ENCODE measurements around the gene ADAR.

Gene ADAR

DNA sequence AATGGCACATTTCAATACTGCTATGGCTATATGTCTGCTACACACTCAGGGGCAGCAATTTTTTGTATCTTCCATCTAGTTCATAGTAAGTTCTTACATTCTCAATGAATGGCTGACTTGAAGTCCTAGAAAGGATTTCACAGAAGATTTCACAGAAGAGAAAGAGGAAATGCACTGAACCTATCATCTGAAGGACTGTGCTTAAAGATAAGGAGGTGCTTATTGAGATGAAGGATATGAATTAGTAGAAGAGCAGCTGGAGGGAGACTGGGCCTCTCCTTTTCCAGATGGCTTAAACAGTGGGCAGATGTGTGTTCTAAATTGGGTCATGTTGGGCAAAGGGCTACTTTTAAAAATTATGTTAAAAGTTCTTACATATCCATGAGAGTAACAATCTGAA lies 14.6 kb downstream of the ADAR start:
- H3K27ac ChIP-seq (ENCODE audit: low read length): no peak overlapping the region
- TF ChIP-seq, protein P1, sequence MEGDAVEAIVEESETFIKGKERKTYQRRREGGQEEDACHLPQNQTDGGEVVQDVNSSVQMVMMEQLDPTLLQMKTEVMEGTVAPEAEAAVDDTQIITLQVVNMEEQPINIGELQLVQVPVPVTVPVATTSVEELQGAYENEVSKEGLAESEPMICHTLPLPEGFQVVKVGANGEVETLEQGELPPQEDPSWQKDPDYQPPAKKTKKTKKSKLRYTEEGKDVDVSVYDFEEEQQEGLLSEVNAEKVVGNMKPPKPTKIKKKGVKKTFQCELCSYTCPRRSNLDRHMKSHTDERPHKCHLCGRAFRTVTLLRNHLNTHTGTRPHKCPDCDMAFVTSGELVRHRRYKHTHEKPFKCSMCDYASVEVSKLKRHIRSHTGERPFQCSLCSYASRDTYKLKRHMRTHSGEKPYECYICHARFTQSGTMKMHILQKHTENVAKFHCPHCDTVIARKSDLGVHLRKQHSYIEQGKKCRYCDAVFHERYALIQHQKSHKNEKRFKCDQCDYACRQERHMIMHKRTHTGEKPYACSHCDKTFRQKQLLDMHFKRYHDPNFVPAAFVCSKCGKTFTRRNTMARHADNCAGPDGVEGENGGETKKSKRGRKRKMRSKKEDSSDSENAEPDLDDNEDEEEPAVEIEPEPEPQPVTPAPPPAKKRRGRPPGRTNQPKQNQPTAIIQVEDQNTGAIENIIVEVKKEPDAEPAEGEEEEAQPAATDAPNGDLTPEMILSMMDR (IDR thresholded peaks at IDR 0.05; ENCODE audit: borderline replicate concordance, extremely low read depth, low read length, poor library complexity, severe bottlenecking): no peak
- TF ChIP-seq EZH2 (IDR thresholded peaks at IDR 0.05; ENCODE audit: borderline replicate concordance, low read depth, low read length, severe bottlenecking): no peak
- no peak for DNase-seq
- ATAC-seq (ENCODE audit: insufficient read depth, low read depth): no peak
- no peak overlapping the region for H3K4me2 ChIP-seq (ENCODE audit: insufficient read depth, low read length)
- no peaks in the 10 kb centered on the region for H3K4me1 ChIP-seq (ENCODE audit: insufficient read depth, low read length)
- H3K4me3 ChIP-seq (ENCODE audit: low read depth in 1 of 2, low read length in 2 of 2): no peak overlapping the region
- H3K27me3 ChIP-seq (ENCODE audit: insufficient read depth, low read length, poor library complexity): no peaks in the 10 kb centered on the region
- H3K9me3 ChIP-seq (ENCODE audit: insufficient read depth, low read length, severe bottlenecking): no peaks in the 10 kb centered on the region
- peaks cover 34% of the 10 kb centered on the region for H4K20me1 ChIP-seq (ENCODE audit: insufficient read depth, low read length)
- peaks cover 2% of the 10 kb centered on the region for H3K79me2 ChIP-seq (ENCODE audit: insufficient read depth, low read length)
- H3K9ac ChIP-seq (ENCODE audit: low read depth, low read length): no peak overlapping the region
- peaks cover 96% of the 10 kb centered on the region for H3K36me3 ChIP-seq (ENCODE audit: insufficient read depth, low read length)
- no peak overlapping the region for H2AFZ ChIP-seq (ENCODE audit: low read depth, low read length)

DNA sequence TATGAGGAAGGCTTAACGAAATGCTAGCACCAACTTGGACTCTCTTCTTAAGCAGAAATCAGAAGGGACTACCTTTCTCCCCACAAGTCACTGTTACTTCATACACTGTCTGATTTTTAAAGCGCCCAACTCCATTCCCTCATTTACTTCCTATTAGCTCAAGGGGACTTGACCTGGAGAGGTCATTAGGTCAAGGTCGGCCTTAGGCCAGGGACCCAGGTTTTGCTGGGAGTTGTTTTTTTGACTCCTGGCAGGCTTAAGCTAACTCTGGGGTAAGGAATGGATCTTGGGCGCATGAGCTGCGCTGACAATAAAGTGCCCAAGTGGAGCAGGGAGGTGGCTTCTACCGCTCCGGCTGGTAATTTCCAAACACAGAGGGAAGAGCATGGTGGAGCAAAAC lies 16.8 kb downstream of the ADAR start:
- no peaks in the 10 kb centered on the region for H3K79me2 ChIP-seq (ENCODE audit: insufficient read depth, low read length)
- TF ChIP-seq, protein P1 (IDR thresholded peaks at IDR 0.05; ENCODE audit: borderline replicate concordance, extremely low read depth, low read length, poor library complexity, severe bottlenecking): no peak
- no peak for TF ChIP-seq EZH2 (IDR thresholded peaks at IDR 0.05; ENCODE audit: borderline replicate concordance, low read depth, low read length, severe bottlenecking)
- no peaks in the 10 kb centered on the region for H3K4me1 ChIP-seq (ENCODE audit: insufficient read depth, low read length)
- no peak overlapping the region for H2AFZ ChIP-seq (ENCODE audit: low read depth, low read length)
- peaks cover 96% of the 10 kb centered on the region for H3K36me3 ChIP-seq (ENCODE audit: insufficient read depth, low read length)
- DNase-seq (no peak), ATAC-seq (ENCODE audit: insufficient read depth, low read depth) (no peak)
- H3K4me2 ChIP-seq (ENCODE audit: insufficient read depth, low read length): no peak overlapping the region
- H3K27me3 ChIP-seq (ENCODE audit: insufficient read depth, low read length, poor library complexity): no peaks in the 10 kb centered on the region
- no peak overlapping the region for H3K4me3 ChIP-seq (ENCODE audit: low read depth in 1 of 2, low read length in 2 of 2)
- no peak overlapping the region for H3K27ac ChIP-seq (ENCODE audit: low read length)
- H3K9ac ChIP-seq (ENCODE audit: low read depth, low read length): no peak overlapping the region
- H3K9me3 ChIP-seq (ENCODE audit: insufficient read depth, low read length, severe bottlenecking): no peaks in the 10 kb centered on the region
- H4K20me1 ChIP-seq (ENCODE audit: insufficient read depth, low read length): peaks cover 27% of the 10 kb centered on the region; the same call in 1 of the 2 replicates

DNA sequence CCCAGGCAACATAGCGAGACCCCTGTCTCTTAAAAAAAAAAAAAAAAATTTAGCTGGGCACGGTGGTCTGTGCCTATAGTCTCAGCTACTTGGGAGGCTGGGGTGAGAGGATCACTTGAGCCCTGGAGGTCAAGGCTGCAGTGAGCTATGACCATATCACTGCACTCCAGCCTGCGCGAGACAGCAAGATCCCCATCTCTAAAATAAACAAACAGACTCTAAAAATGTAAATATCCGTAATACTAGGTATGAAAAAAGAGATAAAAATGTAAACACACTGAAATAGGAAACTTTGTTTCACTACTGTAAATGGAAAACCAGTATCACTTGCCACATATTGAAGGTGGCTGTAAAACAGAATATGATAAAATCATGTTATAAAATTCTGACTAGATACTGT lies 17.2 kb downstream of the ADAR start:
- Histone ChIP-seq H3K27ac (ENCODE audit: low read length) (no peak overlapping the region), H3K4me2 (ENCODE audit: insufficient read depth, low read length) (no peak overlapping the region), H3K27me3 (ENCODE audit: insufficient read depth, low read length, poor library complexity) (no peaks in the 10 kb centered on the region), H4K20me1 (ENCODE audit: insufficient read depth, low read length) (peaks cover 27% of the 10 kb centered on the region), H3K9ac (ENCODE audit: low read depth, low read length) (no peak overlapping the region), H3K4me1 (ENCODE audit: insufficient read depth, low read length) (no peaks in the 10 kb centered on the region), H2AFZ (ENCODE audit: low read depth, low read length) (no peak overlapping the region), H3K36me3 (ENCODE audit: insufficient read depth, low read length) (peaks cover 96% of the 10 kb centered on the region), H3K79me2 (ENCODE audit: insufficient read depth, low read length) (no peaks in the 10 kb centered on the region), H3K9me3 (ENCODE audit: insufficient read depth, low read length, severe bottlenecking) (no peaks in the 10 kb centered on the region), H3K4me3 (ENCODE audit: low read depth in 1 of 2, low read length in 2 of 2) (no peak overlapping the region)
- ATAC-seq (ENCODE audit: insufficient read depth, low read depth): no peak
- DNase-seq: no peak
- TF ChIP-seq, protein P1 (IDR thresholded peaks at IDR 0.05; ENCODE audit: borderline replicate concordance, extremely low read depth, low read length, poor library complexity, severe bottlenecking): no peak
- no peak for TF ChIP-seq EZH2 (IDR thresholded peaks at IDR 0.05; ENCODE audit: borderline replicate concordance, low read depth, low read length, severe bottlenecking)

DNA sequence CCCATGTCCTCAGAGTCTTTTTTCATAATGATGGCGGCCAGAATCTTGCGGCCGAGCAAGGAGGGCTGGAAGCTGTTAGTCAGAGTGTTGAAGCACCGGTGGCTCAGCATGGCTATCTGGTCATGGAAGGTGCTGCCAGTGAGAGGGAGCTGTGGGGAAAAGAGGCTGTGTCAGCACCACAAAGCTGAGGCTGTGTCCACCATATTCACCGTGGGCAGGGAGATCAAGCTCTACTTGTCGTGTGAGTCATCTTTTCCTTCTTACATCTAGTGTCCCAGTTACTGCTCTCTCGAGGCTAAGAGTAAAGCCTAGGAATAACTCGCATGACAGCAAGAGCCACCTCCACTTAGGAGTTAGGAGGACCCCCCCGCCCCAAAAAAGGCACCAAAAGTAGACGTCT lies 18.2 kb downstream of the ADAR start:
- Histone ChIP-seq H2AFZ (ENCODE audit: low read depth, low read length) (no peak overlapping the region), H3K9ac (ENCODE audit: low read depth, low read length) (no peak overlapping the region), H3K4me1 (ENCODE audit: insufficient read depth, low read length) (no peaks in the 10 kb centered on the region), H3K4me2 (ENCODE audit: insufficient read depth, low read length) (no peak overlapping the region), H3K79me2 (ENCODE audit: insufficient read depth, low read length) (no peaks in the 10 kb centered on the region), H4K20me1 (ENCODE audit: insufficient read depth, low read length) (peaks cover 35% of the 10 kb centered on the region), H3K9me3 (ENCODE audit: insufficient read depth, low read length, severe bottlenecking) (no peaks in the 10 kb centered on the region), H3K36me3 (ENCODE audit: insufficient read depth, low read length) (peaks cover 98% of the 10 kb centered on the region), H3K27ac (ENCODE audit: low read length) (no peak overlapping the region), H3K4me3 (ENCODE audit: low read depth in 1 of 2, low read length in 2 of 2) (no peak overlapping the region), H3K27me3 (ENCODE audit: insufficient read depth, low read length, poor library complexity) (no peaks in the 10 kb centered on the region)
- ATAC-seq (ENCODE audit: insufficient read depth, low read depth): no peak
- TF ChIP-seq, protein P1 (IDR thresholded peaks at IDR 0.05; ENCODE audit: borderline replicate concordance, extremely low read depth, low read length, poor library complexity, severe bottlenecking): no peak
- no peak for TF ChIP-seq EZH2 (IDR thresholded peaks at IDR 0.05; ENCODE audit: borderline replicate concordance, low read depth, low read length, severe bottlenecking)
- DNase-seq: no peak

Measured in DND-41 (cell line).